Keratinocyte (primary cell): ENCODE data around the gene C2orf92. TPM values are rescaled to one million over a fixed set of nuclear protein-coding genes. Genes with fewer than 3 reads are reported as not detected.

Experiments
- DNase-seq: peaks from one replicate; pipeline ENCODE4 v3.0.0-alpha.2; 2011; ENCODE audit warnings: low read depth, missing footprints, low spot score
- FAIRE-seq: peaks from 2 replicates; lab custom pipeline; 2011; peaks lifted over from hg19 to GRCh38; lab: Jason Lieb, UNC
- H2AFZ ChIP-seq: 2 replicates; pipeline ENCODE4 v1.6.0; 2012; ENCODE audit warnings: low read length, control low read depth, inconsistent platforms; ENCODE audit not compliant: control insufficient read depth
- H3K27ac ChIP-seq: 2 replicates; pipeline ENCODE4 v1.5.1; 2011; ENCODE audit warnings: low read length; ENCODE audit not compliant: control insufficient read depth, insufficient read depth
- H3K27me3 ChIP-seq: 3 replicates; pipeline ENCODE4 v1.6.0; 2011; ENCODE audit warnings: low read length; ENCODE audit not compliant: control insufficient read depth, insufficient read depth; ENCODE audit errors: extremely low read depth
- H3K36me3 ChIP-seq, 2 experiments: 2 replicates in 1 of 2; 3 replicates in 1 of 2; pipeline ENCODE4 v1.5.1; 2011; ENCODE audit warnings: low read length in 2 of 2, mild to moderate bottlenecking in 1 of 2; ENCODE audit not compliant: control insufficient read depth in 2 of 2, insufficient read depth in 2 of 2; ENCODE audit errors: extremely low read depth in 1 of 2
- H3K4me1 ChIP-seq: 3 replicates; pipeline ENCODE4 v1.5.1; 2011; ENCODE audit warnings: low read length; ENCODE audit not compliant: control insufficient read depth, insufficient read depth; ENCODE audit errors: extremely low read depth
- H3K4me2 ChIP-seq: 3 replicates; pipeline ENCODE4 v1.6.0; 2011; ENCODE audit warnings: low read depth, low read length; ENCODE audit not compliant: control insufficient read depth, insufficient read depth; ENCODE audit errors: extremely low read depth
- H3K4me3 ChIP-seq, 3 experiments: fragments of 200-600 bp in 1 of 3; sonication (generic) in 1 of 3; 2 replicates in 2 of 3; 3 replicates in 1 of 3; pipeline ENCODE4 v1.5.1; 2011 to 2016; ENCODE audit warnings: low read length in 3 of 3, mild to moderate bottlenecking in 3 of 3, control low read depth in 2 of 3, inconsistent platforms in 1 of 3, low read depth in 1 of 3, mixed read lengths in 1 of 3, mixed run types in 1 of 3, moderate library complexity in 1 of 3; ENCODE audit not compliant: control insufficient read depth in 2 of 3, insufficient read depth in 2 of 3; ENCODE audit errors: extremely low read depth in 1 of 3
- H3K79me2 ChIP-seq: 2 replicates; pipeline ENCODE4 v1.6.0; 2012; ENCODE audit warnings: low read length; ENCODE audit not compliant: control insufficient read depth, insufficient read depth
- H3K9ac ChIP-seq: 3 replicates; pipeline ENCODE4 v1.6.0; 2011; ENCODE audit warnings: low read length; ENCODE audit not compliant: control insufficient read depth, insufficient read depth; ENCODE audit errors: extremely low read depth
- H3K9me1 ChIP-seq: 3 replicates; pipeline ENCODE4 v1.6.0; 2011; ENCODE audit warnings: low read length; ENCODE audit not compliant: control insufficient read depth, insufficient read depth; ENCODE audit errors: extremely low read depth
- H3K9me3 ChIP-seq: 2 replicates; pipeline ENCODE4 v1.5.1; 2012; ENCODE audit warnings: low read depth, low read length; ENCODE audit not compliant: control insufficient read depth
- H4K20me1 ChIP-seq: 3 replicates; pipeline ENCODE4 v1.6.0; 2011; ENCODE audit warnings: low read length; ENCODE audit not compliant: control insufficient read depth, insufficient read depth; ENCODE audit errors: extremely low read depth
- CTCF ChIP-seq, 3 experiments: IDR thresholded peaks in 1 of 3; conservative IDR thresholded peaks in 1 of 3; optimal IDR thresholded peaks in 1 of 3; 2 replicates in 2 of 3; 3 replicates in 1 of 3; pipeline versions ENCODE3 to v1.5.1; 2011; ENCODE audit warnings: low read length in 3 of 3, mild to moderate bottlenecking in 3 of 3, moderate library complexity in 2 of 3, control low read depth in 1 of 3, inconsistent platforms in 1 of 3; ENCODE audit not compliant: insufficient read depth in 2 of 3; ENCODE audit errors: extremely low read depth in 1 of 3
- EZH2 ChIP-seq: IDR thresholded peaks from one replicate; pipeline ENCODE4 v1.6.1; 2012; ENCODE audit warnings: inconsistent platforms, mild to moderate bottlenecking, low read length, moderate library complexity
- dilution Hi-C: fragments of 300-500 bp; cut with MboI; formaldehyde crosslinking; loops from one replicate; pipeline ENCODE4 v1.7.0; 2020; ENCODE audit warnings: low sequenced_read_pairs; ENCODE audit not compliant: extremely low pct_ligation_motif_present
- polyA plus RNA-seq, 5 experiments: library from polyadenylated mRNA; depleted of rRNA in 3 of 5; stranded (reverse) in 3 of 5; stranded (forward) in 1 of 5; unstranded in 1 of 5; fragments of >200 nt; gene quantifications; 1 replicate in 1 of 5; 2 replicates in 3 of 5; 3 replicates in 1 of 5; pipeline versions ENCODE4 v1.2.1 to v1.2.3, GENCODE V29; 2011 to 2012; ENCODE audit warnings: missing spikeins in 2 of 5, low read depth in 1 of 5, low replicate concordance in 1 of 5

The C2orf92 gene
- polyA plus RNA-seq, 1 donor (not counting 4 experiments of a cell fraction or from before 2014, with no cell fraction given): 1.6 TPM

- H3K9me1 ChIP-seq: no peaks in the 10 kb centered on the region
- H3K36me3 ChIP-seq: peaks cover 11 to 17% of the 10 kb centered on the region in 2 experiments
- FAIRE-seq: no peak
Measured at GRCh38 chr2:97654309-97654708, 15.2 kb upstream of the C2orf92 start.

GRCh38 chr2:97654791-97655190 is 14.7 kb upstream of the C2orf92 start:
- Histone ChIP-seq H3K4me3 (no peak overlapping the region), H3K4me2 (no peak overlapping the region), H3K27ac (no peak overlapping the region), H3K9me1 (no peaks in the 10 kb centered on the region), H3K79me2 (no peaks in the 10 kb centered on the region), H3K4me1 (no peaks in the 10 kb centered on the region), H3K36me3 (peaks cover 11 to 17% of the 10 kb centered on the region in 2 experiments), H2AFZ (no peak overlapping the region), H4K20me1 (no peaks in the 10 kb centered on the region), H3K27me3 (no peaks in the 10 kb centered on the region), H3K9me3 (peaks cover 2% of the 10 kb centered on the region), H3K9ac (no peak overlapping the region)
- FAIRE-seq (no peak), DNase-seq (no peak)
- TF ChIP-seq EZH2: no peak
- TF ChIP-seq CTCF (optimal IDR thresholded peaks at IDR 0.05 in 1 of 3, IDR thresholded peaks at IDR 0.05 in 1 of 3, conservative IDR thresholded peaks at IDR 0.05 in 1 of 3; ENCODE audit: extremely low read depth in 1 of 3, insufficient read depth in 2 of 3, low read length in 3 of 3): no peak
- dilution Hi-C loops: no loop called here

More at GRCh38 chr2:97654309-97654708, 15.2 kb upstream of the C2orf92 start:
- H2AFZ ChIP-seq: no peak overlapping the region
- TF ChIP-seq EZH2: no peak
- TF ChIP-seq CTCF (optimal IDR thresholded peaks at IDR 0.05 in 1 of 3, IDR thresholded peaks at IDR 0.05 in 1 of 3, conservative IDR thresholded peaks at IDR 0.05 in 1 of 3; ENCODE audit: extremely low read depth in 1 of 3, insufficient read depth in 2 of 3, low read length in 3 of 3): no peak
- H3K4me2 ChIP-seq: no peak overlapping the region
- H3K4me3 ChIP-seq: no peak overlapping the region
- H3K27ac ChIP-seq: no peak overlapping the region
- no peak for DNase-seq
- dilution Hi-C loops: no loop called here
- H4K20me1 ChIP-seq: no peaks in the 10 kb centered on the region
- no peaks in the 10 kb centered on the region for H3K79me2 ChIP-seq
- H3K9me3 ChIP-seq: peaks cover 2% of the 10 kb centered on the region
- no peaks in the 10 kb centered on the region for H3K4me1 ChIP-seq
- no peaks in the 10 kb centered on the region for H3K27me3 ChIP-seq
- no peak overlapping the region for H3K9ac ChIP-seq
